HepG2 (cell line): ENCODE data around the gene FXYD1. TPM values are rescaled to one million over a fixed set of nuclear protein-coding genes. Genes with fewer than 3 reads are reported as not detected.

ENCODE experiments used
- HMGXB4 ChIP-seq, 2 experiments: sonication (generic) in 1 of 2; formaldehyde crosslinking in 1 of 2; IDR thresholded peaks; 2 replicates each; pipeline versions ENCODE4 v1.4.0 to v1.6.1; 2018 to 2020; ENCODE audit warnings: missing genetic modification reagents in 2 of 2, borderline replicate concordance in 1 of 2, low read depth in 1 of 2, mild to moderate bottlenecking in 1 of 2, missing biosample characterization in 1 of 2
- HNF4A ChIP-seq: sonication (generic); formaldehyde crosslinking; IDR thresholded peaks from 2 replicates; pipeline ENCODE4 v1.4.0; 2020; ENCODE audit warnings: missing genetic modification reagents
- JARID2 ChIP-seq: sonication (generic); formaldehyde crosslinking; IDR thresholded peaks from 2 replicates; pipeline ENCODE4 v1.8.1; 2023; ENCODE audit warnings: missing genetic modification reagents, inconsistent platforms; ENCODE audit not compliant: insufficient replicate concordance
- MAF1 ChIP-seq: sonication (generic); formaldehyde crosslinking; IDR thresholded peaks from 2 replicates; pipeline ENCODE4 v1.5.0; 2020; ENCODE audit warnings: missing genetic modification reagents, borderline replicate concordance
- MNT ChIP-seq: fragments of 450-650 bp; IDR thresholded peaks from 2 replicates; pipeline ENCODE4 v1.6.1; 2016
- PLRG1 ChIP-seq: fragments of 450-650 bp; conservative IDR thresholded peaks from 2 replicates; pipeline ENCODE4 v1.6.1; 2016
- SOX13 ChIP-seq, 3 experiments: fragments of 450-650 bp in 1 of 3; sonication (generic) in 1 of 3; formaldehyde crosslinking in 1 of 3; IDR thresholded peaks in 2 of 3; conservative IDR thresholded peaks in 1 of 3; 2 replicates each; pipeline versions ENCODE4 v1.5.0 to v1.6.1; 2016 to 2020; ENCODE audit warnings: antibody characterized with exemption in 1 of 3, mild to moderate bottlenecking in 1 of 3, missing compliant biosample characterization in 1 of 3, missing genetic modification reagents in 1 of 3, moderate library complexity in 1 of 3
- ZNF441 ChIP-seq: sonication (generic); formaldehyde crosslinking; IDR thresholded peaks from 2 replicates; pipeline ENCODE4 v1.7.0; 2021; ENCODE audit warnings: missing genetic modification reagents, borderline replicate concordance
- ZNF552 ChIP-seq: sonication (generic); formaldehyde crosslinking; IDR thresholded peaks from 2 replicates; pipeline ENCODE4 v1.9.0; 2022; ENCODE audit warnings: missing genetic modification reagents, mild to moderate bottlenecking, borderline replicate concordance
- ZNF687 ChIP-seq: sonication (generic); formaldehyde crosslinking; IDR thresholded peaks from 2 replicates; pipeline ENCODE4 v1.5.1; 2020; ENCODE audit warnings: mild to moderate bottlenecking, missing genetic modification reagents, moderate library complexity
- polyA plus RNA-seq, 8 experiments: library from polyadenylated mRNA; depleted of rRNA in 3 of 8; stranded (reverse) in 7 of 8; unstranded in 1 of 8; fragments of >200 nt; fragmentation: Illumina TruSeq in 4 of 8; extraction: Trizol in 4 of 8; gene quantifications; 2 replicates each; pipeline versions ENCODE4 v1.2.1 to v1.2.3, GENCODE V29; 2011 to 2016; ENCODE audit warnings: low read depth in 4 of 8, missing spikeins in 1 of 8, mixed read lengths in 1 of 8; ENCODE audit not compliant: insufficient read depth in 1 of 8
- total RNA-seq, 5 experiments: library from RNA; depleted of rRNA; stranded (reverse); fragments of >200 nt; fragmentation: Illumina TruSeq; extraction: Trizol; gene quantifications; 2 replicates each; pipeline ENCODE4 v1.2.3, GENCODE V29; 2016; ENCODE audit warnings: low read depth in 1 of 5
- TF ChIP-seq, protein P1 (sequence below): sonication (generic); formaldehyde crosslinking; IDR thresholded peaks from 2 replicates; pipeline ENCODE4 v1.8.0; 2023; ENCODE audit warnings: mild to moderate bottlenecking, missing genetic modification reagents
- TF ChIP-seq, protein P2 (sequence below): sonication (generic); formaldehyde crosslinking; IDR thresholded peaks from 2 replicates; pipeline ENCODE4; 2020; ENCODE audit warnings: missing genetic modification reagents, mild to moderate bottlenecking, borderline replicate concordance

Gene FXYD1
- total and polyA plus RNA-seq, 2 of the 13 experiments (the other 11 are each of a cell fraction or from before 2014, with no cell fraction given), result 31.2 TPM; not detected in 1

- TF ChIP-seq, protein P1, sequence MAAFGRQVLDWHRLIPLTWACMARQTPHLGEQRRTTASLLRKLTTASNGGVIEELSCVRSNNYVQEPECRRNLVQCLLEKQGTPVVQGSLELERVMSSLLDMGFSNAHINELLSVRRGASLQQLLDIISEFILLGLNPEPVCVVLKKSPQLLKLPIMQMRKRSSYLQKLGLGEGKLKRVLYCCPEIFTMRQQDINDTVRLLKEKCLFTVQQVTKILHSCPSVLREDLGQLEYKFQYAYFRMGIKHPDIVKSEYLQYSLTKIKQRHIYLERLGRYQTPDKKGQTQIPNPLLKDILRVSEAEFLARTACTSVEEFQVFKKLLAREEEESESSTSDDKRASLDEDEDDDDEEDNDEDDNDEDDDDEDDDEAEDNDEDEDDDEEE, result 0 out of 2 replicates have a peak, but pooled peaks have one; percentile 70
- TF ChIP-seq HMGXB4 (CRISPR knock-in tag; IDR thresholded peaks at IDR 0.05; ENCODE audit: borderline replicate concordance in 1 of 2, low read depth in 1 of 2), result 0 out of 4 replicates have a peak, but pooled peaks of 1 of the 2 experiments have one; percentile 43
- TF ChIP-seq PLRG1, result no peak
- TF ChIP-seq, protein P2, sequence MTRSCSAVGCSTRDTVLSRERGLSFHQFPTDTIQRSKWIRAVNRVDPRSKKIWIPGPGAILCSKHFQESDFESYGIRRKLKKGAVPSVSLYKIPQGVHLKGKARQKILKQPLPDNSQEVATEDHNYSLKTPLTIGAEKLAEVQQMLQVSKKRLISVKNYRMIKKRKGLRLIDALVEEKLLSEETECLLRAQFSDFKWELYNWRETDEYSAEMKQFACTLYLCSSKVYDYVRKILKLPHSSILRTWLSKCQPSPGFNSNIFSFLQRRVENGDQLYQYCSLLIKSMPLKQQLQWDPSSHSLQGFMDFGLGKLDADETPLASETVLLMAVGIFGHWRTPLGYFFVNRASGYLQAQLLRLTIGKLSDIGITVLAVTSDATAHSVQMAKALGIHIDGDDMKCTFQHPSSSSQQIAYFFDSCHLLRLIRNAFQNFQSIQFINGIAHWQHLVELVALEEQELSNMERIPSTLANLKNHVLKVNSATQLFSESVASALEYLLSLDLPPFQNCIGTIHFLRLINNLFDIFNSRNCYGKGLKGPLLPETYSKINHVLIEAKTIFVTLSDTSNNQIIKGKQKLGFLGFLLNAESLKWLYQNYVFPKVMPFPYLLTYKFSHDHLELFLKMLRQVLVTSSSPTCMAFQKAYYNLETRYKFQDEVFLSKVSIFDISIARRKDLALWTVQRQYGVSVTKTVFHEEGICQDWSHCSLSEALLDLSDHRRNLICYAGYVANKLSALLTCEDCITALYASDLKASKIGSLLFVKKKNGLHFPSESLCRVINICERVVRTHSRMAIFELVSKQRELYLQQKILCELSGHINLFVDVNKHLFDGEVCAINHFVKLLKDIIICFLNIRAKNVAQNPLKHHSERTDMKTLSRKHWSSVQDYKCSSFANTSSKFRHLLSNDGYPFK (CRISPR knock-in tag), result no peak
- no peak for TF ChIP-seq JARID2
- no peak for TF ChIP-seq MAF1 (CRISPR knock-in tag)
- peak; percentile 58; the same call in 1 of the 2 replicates for TF ChIP-seq HNF4A (CRISPR knock-in tag)
- peak; percentile 52 for TF ChIP-seq MNT
- no peak for TF ChIP-seq ZNF552 (CRISPR knock-in tag)
- no peak for TF ChIP-seq SOX13 (IDR thresholded peaks at IDR 0.05)
- TF ChIP-seq SOX13 (CRISPR knock-in tag; conservative IDR thresholded peaks at IDR 0.05 in 1 of 2, IDR thresholded peaks at IDR 0.05 in 1 of 2), result peak in 1 of 2 experiments; percentile 34; a peak in 1 of 4 replicates
- TF ChIP-seq ZNF687 (CRISPR knock-in tag), result peak; percentile 67
- peak; percentile 62 for TF ChIP-seq ZNF441
These were observed 1.5 kb upstream of the FXYD1 start (continued) for GRCh38 chr19:35136977-35137702.
